Fibroblast of lung (primary cell): ENCODE results near the gene CHRNA9.

Experiments
- CTCF ChIP-seq, 2 donors: IDR thresholded peaks in 1 of 2; conservative IDR thresholded peaks in 1 of 2; 1 replicate in 1 of 2; 2 replicates in 1 of 2; pipeline ENCODE4 v1.5.1; 2011 to 2012; ENCODE audit warnings: low read length in 2 of 2, control low read depth in 1 of 2, inconsistent platforms in 1 of 2, low read depth in 1 of 2, mild to moderate bottlenecking in 1 of 2
- EZH2 ChIP-seq: IDR thresholded peaks from 2 replicates; pipeline ENCODE4 v1.5.1; 2012; ENCODE audit warnings: low read length, control low read depth, mild to moderate bottlenecking; ENCODE audit errors: missing control alignments

GRCh38 chr4:40380647-40381046, 45.5 kb downstream of the CHRNA9 start:
- no peak for TF ChIP-seq CTCF (conservative IDR thresholded peaks at IDR 0.05 in 1 of 2, IDR thresholded peaks at IDR 0.05 in 1 of 2; ENCODE audit: low read depth in 1 of 2, low read length in 2 of 2)
- TF ChIP-seq EZH2 = no peak
